ENCODE results near the gene EFCAB13. TPM values are rescaled to one million over a fixed set of nuclear protein-coding genes. Genes with fewer than 3 reads are reported as not detected.
"Not testable (repeated sequence)": the region's sequence is repeated elsewhere in the genome, so short reads cannot be mapped to it uniquely, and the experiment has no call there.

EFCAB13 gene
- polyA plus RNA-seq, 2 of the 4 experiments (the other 2 are of a cell fraction) = 2.9 to 6.0 TPM

DNA sequence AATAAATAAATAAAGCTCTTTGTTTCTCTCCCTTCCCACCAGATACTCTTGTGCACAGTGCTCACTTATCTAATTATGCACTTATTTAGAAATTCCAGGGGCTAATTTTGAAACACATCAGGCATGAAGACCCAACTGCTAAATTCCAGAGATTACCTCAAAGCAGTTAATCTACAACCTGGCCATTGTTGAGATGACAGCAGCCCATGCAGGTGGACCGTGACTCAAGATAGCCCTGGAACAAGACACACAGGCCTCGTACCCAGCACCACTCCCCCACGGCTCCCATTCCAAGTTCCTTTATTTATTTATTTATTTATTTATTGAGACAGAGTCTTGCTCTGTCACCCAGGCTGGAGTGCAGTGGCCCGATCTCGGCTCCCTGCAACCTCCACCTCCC, 147.1 kb downstream of the EFCAB13 start:
- WGBS (ENCODE audit: missing lambda C conversion rate) = 97% methylated on average over 5 of the region's 5 CpGs
- Histone ChIP-seq H3K4me2 (no peak overlapping the region), H3K27ac (no peak overlapping the region), H3K4me1 (peaks cover 4% of the 10 kb centered on the region; the same call in 1 of the 3 replicates), H3K4me3 (no peak overlapping the region), H3K9me3 (no peaks in the 10 kb centered on the region)
- DNase-seq (ENCODE audit: low read depth in 1 of 2, low spot score in 1 of 2) = no peak
- TF ChIP-seq EP300 (IDR thresholded peaks at IDR 0.05) (no peak), CBX8 (IDR thresholded peaks at IDR 0.05) (no peak), CHD2 (IDR thresholded peaks at IDR 0.05; ENCODE audit: low read length, partially characterized antibody) (no peak), SREBF2 (IDR thresholded peaks at IDR 0.05) (no peak), PBX3 (IDR thresholded peaks at IDR 0.05) (no peak), RCOR1 (IDR thresholded peaks at IDR 0.05; ENCODE audit: low read depth, low read length) (no peak), RNF2 (IDR thresholded peaks at IDR 0.05; ENCODE audit: borderline replicate concordance, low read depth) (no peak), JUN (IDR thresholded peaks at IDR 0.05) (no peak), ZNF302 (CRISPR knock-in tag; IDR thresholded peaks at IDR 0.05) (no peak), CBX2 (IDR thresholded peaks at IDR 0.05; ENCODE audit: borderline replicate concordance, low read depth) (no peak), KDM1A (IDR thresholded peaks at IDR 0.05; ENCODE audit: low read depth) (no peak), GATA3 (IDR thresholded peaks at IDR 0.05; ENCODE audit: borderline replicate concordance) (no peak), FOSB (CRISPR knock-in tag; IDR thresholded peaks at IDR 0.05) (no peak), NR3C1 (IDR thresholded peaks at IDR 0.05) (no peak), RAD21 (conservative IDR thresholded peaks at IDR 0.05 in 1 of 2, IDR thresholded peaks at IDR 0.05 in 1 of 2) (no peak)
- TF ChIP-seq, protein P1, sequence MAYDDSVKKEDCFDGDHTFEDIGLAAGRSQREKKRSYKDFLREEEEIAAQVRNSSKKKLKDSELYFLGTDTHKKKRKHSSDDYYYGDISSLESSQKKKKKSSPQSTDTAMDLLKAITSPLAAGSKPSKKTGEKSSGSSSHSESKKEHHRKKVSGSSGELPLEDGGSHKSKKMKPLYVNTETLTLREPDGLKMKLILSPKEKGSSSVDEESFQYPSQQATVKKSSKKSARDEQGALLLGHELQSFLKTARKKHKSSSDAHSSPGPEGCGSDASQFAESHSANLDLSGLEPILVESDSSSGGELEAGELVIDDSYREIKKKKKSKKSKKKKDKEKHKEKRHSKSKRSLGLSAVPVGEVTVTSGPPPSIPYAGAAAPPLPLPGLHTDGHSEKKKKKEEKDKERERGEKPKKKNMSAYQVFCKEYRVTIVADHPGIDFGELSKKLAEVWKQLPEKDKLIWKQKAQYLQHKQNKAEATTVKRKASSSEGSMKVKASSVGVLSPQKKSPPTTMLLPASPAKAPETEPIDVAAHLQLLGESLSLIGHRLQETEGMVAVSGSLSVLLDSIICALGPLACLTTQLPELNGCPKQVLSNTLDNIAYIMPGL (CRISPR knock-in tag; IDR thresholded peaks at IDR 0.05; ENCODE audit: borderline replicate concordance) = no peak
- TF ChIP-seq, protein P2, sequence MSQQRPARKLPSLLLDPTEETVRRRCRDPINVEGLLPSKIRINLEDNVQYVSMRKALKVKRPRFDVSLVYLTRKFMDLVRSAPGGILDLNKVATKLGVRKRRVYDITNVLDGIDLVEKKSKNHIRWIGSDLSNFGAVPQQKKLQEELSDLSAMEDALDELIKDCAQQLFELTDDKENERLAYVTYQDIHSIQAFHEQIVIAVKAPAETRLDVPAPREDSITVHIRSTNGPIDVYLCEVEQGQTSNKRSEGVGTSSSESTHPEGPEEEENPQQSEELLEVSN (IDR thresholded peaks at IDR 0.05; ENCODE audit: borderline replicate concordance, low read depth) = no peak
- TF ChIP-seq, protein P3, sequence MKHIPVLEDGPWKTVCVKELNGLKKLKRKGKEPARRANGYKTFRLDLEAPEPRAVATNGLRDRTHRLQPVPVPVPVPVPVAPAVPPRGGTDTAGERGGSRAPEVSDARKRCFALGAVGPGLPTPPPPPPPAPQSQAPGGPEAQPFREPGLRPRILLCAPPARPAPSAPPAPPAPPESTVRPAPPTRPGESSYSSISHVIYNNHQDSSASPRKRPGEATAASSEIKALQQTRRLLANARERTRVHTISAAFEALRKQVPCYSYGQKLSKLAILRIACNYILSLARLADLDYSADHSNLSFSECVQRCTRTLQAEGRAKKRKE (CRISPR knock-in tag; IDR thresholded peaks at IDR 0.05; ENCODE audit: low read depth) = no peak
- TF ChIP-seq, protein P4, sequence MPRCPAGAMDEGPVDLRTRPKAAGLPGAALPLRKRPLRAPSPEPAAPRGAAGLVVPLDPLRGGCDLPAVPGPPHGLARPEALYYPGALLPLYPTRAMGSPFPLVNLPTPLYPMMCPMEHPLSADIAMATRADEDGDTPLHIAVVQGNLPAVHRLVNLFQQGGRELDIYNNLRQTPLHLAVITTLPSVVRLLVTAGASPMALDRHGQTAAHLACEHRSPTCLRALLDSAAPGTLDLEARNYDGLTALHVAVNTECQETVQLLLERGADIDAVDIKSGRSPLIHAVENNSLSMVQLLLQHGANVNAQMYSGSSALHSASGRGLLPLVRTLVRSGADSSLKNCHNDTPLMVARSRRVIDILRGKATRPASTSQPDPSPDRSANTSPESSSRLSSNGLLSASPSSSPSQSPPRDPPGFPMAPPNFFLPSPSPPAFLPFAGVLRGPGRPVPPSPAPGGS (IDR thresholded peaks at IDR 0.05) = no peak
- ChIA-PET POLR2A (no interaction called here), CTCF (no interaction called here)
- ATAC-seq = no peak
- no peak for FAIRE-seq

DNA sequence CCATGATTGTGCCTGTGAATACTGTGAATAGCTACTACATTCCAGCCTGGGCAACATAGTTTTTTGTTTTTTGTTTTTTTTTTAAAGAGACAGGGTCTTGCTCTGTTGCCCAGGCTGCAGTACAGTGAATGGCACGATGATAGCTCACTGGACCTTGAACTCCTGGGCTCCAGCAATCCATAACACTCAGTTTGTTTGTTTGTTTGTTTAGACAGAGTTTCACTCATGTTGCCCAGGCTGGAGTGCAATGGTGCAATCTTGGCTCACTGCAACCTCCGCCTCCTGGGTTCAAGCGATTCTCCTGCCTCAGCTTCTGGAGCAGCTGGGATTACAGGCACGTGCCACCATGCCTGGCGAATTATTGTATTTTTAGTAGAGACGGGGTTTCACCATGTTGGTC, 148.3 kb downstream of the EFCAB13 start:
- POLR2A ChIA-PET; DNase-seq (ENCODE audit: low read depth in 1 of 2, low spot score in 1 of 2); FAIRE-seq; H3K4me2 ChIP-seq; H3K27ac ChIP-seq; H3K4me1 ChIP-seq; H3K9me3 ChIP-seq; H3K4me3 ChIP-seq: not testable (repeated sequence)
- peak in 1 of 2 experiments; percentile 40; a peak in 3 of 6 replicates for ATAC-seq
- 88% methylated on average over 6 of the region's 6 CpGs for WGBS (ENCODE audit: missing lambda C conversion rate)
- CTCF ChIA-PET = interaction anchor here (0.6 kb wide), 2 partner anchors 239 to 320 kb away, joined by 3 read pairs; no protein-coding TSS in a partner anchor

Other genes with a start within 250 kb of the EFCAB13 start
- 132 and 150 TPM in 2 replicates for gene CDC27, start 134.7 kb upstream of the EFCAB13 start, polyA plus RNA-seq (2011; rRNA removed)
- gene CDC27, start 134.7 kb upstream of the EFCAB13 start, polyA plus RNA-seq (2017; fragmentation: RNase III; extraction: RNeasy Plus Mini Kit Qiagen cat#74134 plus additional on column Dnase treatment) = 81.6 to 88.0 TPM (median 87.9 TPM) in 3 replicates
- gene MYL4, start 114.6 kb upstream of the EFCAB13 start, polyA plus RNA-seq (2011; rRNA removed) = not detected in 2 replicates
- not detected in 3 replicates for gene MYL4, start 114.6 kb upstream of the EFCAB13 start, polyA plus RNA-seq (2017; fragmentation: RNase III; extraction: RNeasy Plus Mini Kit Qiagen cat#74134 plus additional on column Dnase treatment)
- 0.34 and 0.90 TPM in 2 replicates for gene ITGB3, start 70.1 kb upstream of the EFCAB13 start, polyA plus RNA-seq (2011; rRNA removed)
- 3.7 to 6.2 TPM (median 5.0 TPM) in 3 replicates for gene ITGB3, start 70.1 kb upstream of the EFCAB13 start, polyA plus RNA-seq (2017; fragmentation: RNase III; extraction: RNeasy Plus Mini Kit Qiagen cat#74134 plus additional on column Dnase treatment)
- 141 and 169 TPM in 2 replicates for gene NPEPPS, start 207.2 kb downstream of the EFCAB13 start, polyA plus RNA-seq (2011; rRNA removed)
- gene NPEPPS, start 207.2 kb downstream of the EFCAB13 start, polyA plus RNA-seq (2017; fragmentation: RNase III; extraction: RNeasy Plus Mini Kit Qiagen cat#74134 plus additional on column Dnase treatment) = 99.2 to 104 TPM (median 100 TPM) in 3 replicates

All from A549 (cell line).